Fibroblast of lung (primary cell): ENCODE data around the gene AKAP13.

Experiments used
- EZH2 ChIP-seq: IDR thresholded peaks from 2 replicates; pipeline ENCODE4 v1.5.1; 2012; ENCODE audit warnings: low read length, control low read depth, mild to moderate bottlenecking; ENCODE audit errors: missing control alignments
- TF ChIP-seq, protein P1 (sequence below), 2 donors: IDR thresholded peaks in 1 of 2; conservative IDR thresholded peaks in 1 of 2; 1 replicate in 1 of 2; 2 replicates in 1 of 2; pipeline ENCODE4 v1.5.1; 2011 to 2012; ENCODE audit warnings: low read length in 2 of 2, control low read depth in 1 of 2, inconsistent platforms in 1 of 2, low read depth in 1 of 2, mild to moderate bottlenecking in 1 of 2

DNA sequence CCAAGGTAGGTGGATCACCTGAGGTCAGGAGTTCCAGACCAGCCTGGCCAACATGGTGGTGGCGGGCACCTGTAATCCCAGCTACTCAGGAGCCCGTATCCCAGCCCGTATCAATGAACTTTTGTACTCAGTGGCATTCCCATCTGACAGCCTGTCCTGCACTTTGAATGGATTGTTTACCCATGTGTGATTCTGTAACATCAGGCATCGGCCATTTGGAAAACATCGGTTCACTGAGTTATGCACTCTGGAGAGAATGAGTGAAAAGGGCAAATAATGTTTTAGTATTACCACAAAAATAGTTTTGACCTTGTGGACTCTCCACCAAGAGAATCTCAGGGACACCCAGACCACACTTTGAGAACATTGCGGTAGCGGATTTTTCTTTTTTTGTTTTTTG lies 400.7 kb downstream of the AKAP13 start:
- TF ChIP-seq, protein P1, sequence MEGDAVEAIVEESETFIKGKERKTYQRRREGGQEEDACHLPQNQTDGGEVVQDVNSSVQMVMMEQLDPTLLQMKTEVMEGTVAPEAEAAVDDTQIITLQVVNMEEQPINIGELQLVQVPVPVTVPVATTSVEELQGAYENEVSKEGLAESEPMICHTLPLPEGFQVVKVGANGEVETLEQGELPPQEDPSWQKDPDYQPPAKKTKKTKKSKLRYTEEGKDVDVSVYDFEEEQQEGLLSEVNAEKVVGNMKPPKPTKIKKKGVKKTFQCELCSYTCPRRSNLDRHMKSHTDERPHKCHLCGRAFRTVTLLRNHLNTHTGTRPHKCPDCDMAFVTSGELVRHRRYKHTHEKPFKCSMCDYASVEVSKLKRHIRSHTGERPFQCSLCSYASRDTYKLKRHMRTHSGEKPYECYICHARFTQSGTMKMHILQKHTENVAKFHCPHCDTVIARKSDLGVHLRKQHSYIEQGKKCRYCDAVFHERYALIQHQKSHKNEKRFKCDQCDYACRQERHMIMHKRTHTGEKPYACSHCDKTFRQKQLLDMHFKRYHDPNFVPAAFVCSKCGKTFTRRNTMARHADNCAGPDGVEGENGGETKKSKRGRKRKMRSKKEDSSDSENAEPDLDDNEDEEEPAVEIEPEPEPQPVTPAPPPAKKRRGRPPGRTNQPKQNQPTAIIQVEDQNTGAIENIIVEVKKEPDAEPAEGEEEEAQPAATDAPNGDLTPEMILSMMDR (conservative IDR thresholded peaks at IDR 0.05 in 1 of 2, IDR thresholded peaks at IDR 0.05 in 1 of 2; ENCODE audit: low read depth in 1 of 2, low read length in 2 of 2), result no peak
- TF ChIP-seq EZH2, result no peak
